K562 (cell line): ENCODE measurements around the gene SON. TPM values are rescaled to one million over a fixed set of nuclear protein-coding genes. Genes with fewer than 3 reads are reported as not detected.

Experiments
- ATF1 ChIP-seq, 2 experiments: fragments of 450-650 bp in 1 of 2; IDR thresholded peaks; 2 replicates each; pipeline ENCODE4 v1.6.1; 2016; ENCODE audit warnings: missing compliant biosample characterization in 1 of 2, missing genetic modification characterization in 1 of 2
- ATF7 ChIP-seq: fragments of 450-650 bp; IDR thresholded peaks from 2 replicates; pipeline ENCODE4 v1.7.1; 2014; ENCODE audit warnings: mild to moderate bottlenecking, moderate library complexity
- CBFA2T2 ChIP-seq: fragments of 450-650 bp; conservative IDR thresholded peaks from 2 replicates; pipeline ENCODE4 v1.6.1; 2017; ENCODE audit warnings: mild to moderate bottlenecking
- CHD2 ChIP-seq: IDR thresholded peaks from 2 replicates; pipeline ENCODE4 v1.6.1; 2011; ENCODE audit warnings: low read depth, low read length
- ELF1 ChIP-seq: fragments of 200-800 bp; sonication (Bioruptor generic); IDR thresholded peaks from 2 replicates; pipeline ENCODE4 v1.6.1; 2016; ENCODE audit warnings: missing genetic modification characterization, missing compliant biosample characterization
- FOXP1 ChIP-seq: sonication (generic); formaldehyde crosslinking; IDR thresholded peaks from 2 replicates; pipeline ENCODE4 v1.8.0; 2022; ENCODE audit warnings: mild to moderate bottlenecking, missing genetic modification reagents
- HOXB6 ChIP-seq: fragments of 250-450 bp; sonication (Bioruptor Pico); IDR thresholded peaks from 2 replicates; pipeline ENCODE4 v1.5.1; 2022; ENCODE audit warnings: mild to moderate bottlenecking, borderline replicate concordance
- MTA2 ChIP-seq: fragments of 450-650 bp; IDR thresholded peaks from 2 replicates; pipeline ENCODE4 v1.6.1; 2016; ENCODE audit warnings: low read depth
- MYNN ChIP-seq, 2 experiments: sonication (generic); formaldehyde crosslinking in 1 of 2; IDR thresholded peaks; 2 replicates each; pipeline versions ENCODE4 v1.5.0 to v1.6.1; 2016 to 2020; ENCODE audit warnings: antibody characterized with exemption in 1 of 2, missing genetic modification reagents in 1 of 2
- NCOA1 ChIP-seq: fragments of 450-650 bp; IDR thresholded peaks from 2 replicates; pipeline ENCODE4 v1.6.1; 2016; ENCODE audit warnings: low read depth
- PML ChIP-seq: IDR thresholded peaks from 2 replicates; pipeline ENCODE4 v1.6.1; 2012; ENCODE audit warnings: low read length, inconsistent platforms
- U2AF2 ChIP-seq: fragments of 200-400 bp; formaldehyde crosslinking; optimal IDR thresholded peaks from 2 replicates; pipeline ENCODE3; 2017; ENCODE audit warnings: low read depth, mild to moderate bottlenecking, low read length
- USF1 ChIP-seq: sonication (generic); formaldehyde crosslinking; IDR thresholded peaks from 2 replicates; pipeline ENCODE4 v1.9.0; 2022; ENCODE audit warnings: mild to moderate bottlenecking, missing genetic modification reagents
- ZC3H4 ChIP-seq: sonication (generic); formaldehyde crosslinking; IDR thresholded peaks from 2 replicates; pipeline ENCODE4 v1.9.0; 2021; ENCODE audit warnings: missing genetic modification reagents, borderline replicate concordance
- ZNF217 ChIP-seq: sonication (generic); formaldehyde crosslinking; IDR thresholded peaks from 2 replicates; pipeline ENCODE4 v1.8.0; 2022; ENCODE audit warnings: mild to moderate bottlenecking, missing genetic modification reagents
- ZNF280A ChIP-seq: fragments of 450-650 bp; IDR thresholded peaks from 2 replicates; pipeline ENCODE4 v1.6.1; 2018; ENCODE audit warnings: mild to moderate bottlenecking, low read depth; ENCODE audit not compliant: partially characterized antibody
- polyA plus RNA-seq, 8 experiments: library from polyadenylated mRNA; depleted of rRNA in 4 of 8; stranded (reverse) in 5 of 8; unstranded in 3 of 8; fragments of >200 nt; fragmentation: Nextera tagmentation in 2 of 8; fragmentation: Illumina TruSeq in 1 of 8; extraction: Ambion mirVana in 2 of 8; extraction: Trizol in 1 of 8; gene quantifications; 2 replicates each; pipeline versions ENCODE4 v1.2.1 to v1.2.3, GENCODE V29; 2011 to 2014; ENCODE audit warnings: inconsistent platforms in 1 of 8, missing spikeins in 1 of 8
- total RNA-seq, 7 experiments: library from RNA; depleted of rRNA in 6 of 7; stranded (reverse); fragments of >200 nt in 6 of 7; fragmentation: Illumina TruSeq in 2 of 7; extraction: Trizol in 2 of 7; gene quantifications; 2 replicates each; pipeline versions ENCODE4 v1.2.1 to v1.2.3, GENCODE V29; 2011 to 2021; ENCODE audit warnings: low replicate concordance in 1 of 7
- TF ChIP-seq, protein P1 (sequence below), 2 experiments: fragments of 450-650 bp in 1 of 2; sonication (generic) in 1 of 2; formaldehyde crosslinking in 1 of 2; IDR thresholded peaks in 1 of 2; conservative IDR thresholded peaks in 1 of 2; 2 replicates each; pipeline versions ENCODE4 v1.6.1 to v1.8.1; 2016 to 2023; ENCODE audit warnings: mild to moderate bottlenecking in 2 of 2, moderate library complexity in 2 of 2, inconsistent platforms in 1 of 2, missing genetic modification reagents in 1 of 2
- TF ChIP-seq, protein P2 (sequence below): fragments of 450-650 bp; IDR thresholded peaks from 2 replicates; pipeline ENCODE4 v1.6.1; 2016; ENCODE audit warnings: mild to moderate bottlenecking
- TF ChIP-seq, protein P3 (sequence below): fragments of 250-450 bp; sonication (Bioruptor Pico); IDR thresholded peaks from 2 replicates; pipeline ENCODE4 v1.8.0; 2022; ENCODE audit warnings: moderate library complexity, mild to moderate bottlenecking, inconsistent platforms

SON gene
- total and polyA plus RNA-seq, 9 of the 15 experiments (the other 6 are each of a cell fraction or from before 2014, with no cell fraction given), result 105 to 742 (median 187) TPM

DNA sequence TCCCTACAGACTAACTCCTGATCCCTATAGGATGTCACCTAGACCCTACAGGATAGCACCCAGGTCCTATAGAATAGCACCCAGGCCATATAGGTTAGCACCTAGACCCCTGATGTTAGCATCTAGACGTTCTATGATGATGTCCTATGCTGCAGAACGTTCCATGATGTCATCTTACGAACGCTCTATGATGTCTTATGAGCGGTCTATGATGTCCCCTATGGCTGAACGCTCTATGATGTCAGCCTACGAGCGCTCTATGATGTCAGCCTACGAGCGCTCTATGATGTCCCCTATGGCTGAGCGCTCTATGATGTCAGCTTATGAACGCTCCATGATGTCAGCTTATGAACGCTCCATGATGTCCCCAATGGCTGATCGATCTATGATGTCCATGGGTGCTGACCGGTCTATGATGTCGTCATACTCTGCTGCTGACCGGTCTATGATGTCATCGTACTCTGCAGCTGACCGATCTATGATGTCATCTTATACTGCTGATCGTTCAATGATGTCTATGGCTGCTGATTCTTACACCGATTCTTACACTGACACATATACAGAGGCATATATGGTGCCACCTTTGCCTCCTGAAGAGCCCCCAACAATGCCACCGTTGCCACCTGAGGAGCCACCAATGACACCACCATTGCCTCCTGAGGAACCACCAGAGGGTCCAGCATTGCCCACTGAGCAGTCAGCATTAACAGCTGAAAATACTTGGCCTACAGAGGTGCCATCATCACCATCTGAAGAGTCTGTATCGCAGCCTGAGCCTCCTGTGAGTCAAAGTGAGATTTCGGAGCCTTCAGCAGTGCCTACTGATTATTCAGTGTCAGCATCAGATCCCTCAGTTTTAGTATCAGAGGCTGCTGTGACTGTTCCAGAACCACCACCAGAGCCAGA is 9.5 kb downstream of the SON start (continued):
- TF ChIP-seq USF1 (CRISPR knock-in tag) (peak; percentile 32), CHD2 (0 out of 2 replicates have a peak, but pooled peaks have one; percentile 27), ZC3H4 (CRISPR knock-in tag) (no peak), U2AF2 (no peak), ATF1 (CRISPR knock-in tag; IDR thresholded peaks at IDR 0.05) (no peak), ATF1 (tag; IDR thresholded peaks at IDR 0.05) (peak; percentile 95), ZNF217 (CRISPR knock-in tag) (no peak), CBFA2T2 (no peak), MTA2 (no peak), NCOA1 (peak; percentile 93), ELF1 (tag) (no peak), FOXP1 (no peak), MYNN (IDR thresholded peaks at IDR 0.05) (peak; percentile 54; the same call in 1 of the 2 replicates), MYNN (CRISPR knock-in tag; IDR thresholded peaks at IDR 0.05) (no peak), HOXB6 (CRISPR knock-in tag) (no peak), ATF7 (peak; percentile 93), ZNF280A (no peak), PML (peak; percentile 16; the same call in 1 of the 2 replicates)
- TF ChIP-seq, protein P1, sequence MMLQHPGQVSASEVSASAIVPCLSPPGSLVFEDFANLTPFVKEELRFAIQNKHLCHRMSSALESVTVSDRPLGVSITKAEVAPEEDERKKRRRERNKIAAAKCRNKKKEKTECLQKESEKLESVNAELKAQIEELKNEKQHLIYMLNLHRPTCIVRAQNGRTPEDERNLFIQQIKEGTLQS (IDR thresholded peaks at IDR 0.05), result peak; percentile 97
- TF ChIP-seq, protein P1 (CRISPR knock-in tag; conservative IDR thresholded peaks at IDR 0.05), result peak; percentile 70; the same call in 1 of the 2 replicates
- TF ChIP-seq, protein P2, sequence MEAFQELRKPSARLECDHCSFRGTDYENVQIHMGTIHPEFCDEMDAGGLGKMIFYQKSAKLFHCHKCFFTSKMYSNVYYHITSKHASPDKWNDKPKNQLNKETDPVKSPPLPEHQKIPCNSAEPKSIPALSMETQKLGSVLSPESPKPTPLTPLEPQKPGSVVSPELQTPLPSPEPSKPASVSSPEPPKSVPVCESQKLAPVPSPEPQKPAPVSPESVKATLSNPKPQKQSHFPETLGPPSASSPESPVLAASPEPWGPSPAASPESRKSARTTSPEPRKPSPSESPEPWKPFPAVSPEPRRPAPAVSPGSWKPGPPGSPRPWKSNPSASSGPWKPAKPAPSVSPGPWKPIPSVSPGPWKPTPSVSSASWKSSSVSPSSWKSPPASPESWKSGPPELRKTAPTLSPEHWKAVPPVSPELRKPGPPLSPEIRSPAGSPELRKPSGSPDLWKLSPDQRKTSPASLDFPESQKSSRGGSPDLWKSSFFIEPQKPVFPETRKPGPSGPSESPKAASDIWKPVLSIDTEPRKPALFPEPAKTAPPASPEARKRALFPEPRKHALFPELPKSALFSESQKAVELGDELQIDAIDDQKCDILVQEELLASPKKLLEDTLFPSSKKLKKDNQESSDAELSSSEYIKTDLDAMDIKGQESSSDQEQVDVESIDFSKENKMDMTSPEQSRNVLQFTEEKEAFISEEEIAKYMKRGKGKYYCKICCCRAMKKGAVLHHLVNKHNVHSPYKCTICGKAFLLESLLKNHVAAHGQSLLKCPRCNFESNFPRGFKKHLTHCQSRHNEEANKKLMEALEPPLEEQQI, result peak; percentile 74
- TF ChIP-seq, protein P3, sequence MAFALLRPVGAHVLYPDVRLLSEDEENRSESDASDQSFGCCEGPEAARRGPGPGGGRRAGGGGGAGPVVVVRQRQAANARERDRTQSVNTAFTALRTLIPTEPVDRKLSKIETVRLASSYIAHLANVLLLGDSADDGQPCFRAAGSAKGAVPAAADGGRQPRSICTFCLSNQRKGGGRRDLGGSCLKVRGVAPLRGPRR (CRISPR knock-in tag), result 0 out of 2 replicates have a peak, but pooled peaks have one; percentile 12
